Right lobe of liver (tissue), 4 donors: ENCODE measurements around the gene FGD5.

Source experiments
- CTCF ChIP-seq, 4 donors: fragments of 200-600 bp in 3 of 4; fragments of 450-650 bp in 1 of 4; IDR thresholded peaks; one replicate each; pipeline versions ENCODE4 v1.5.1 to v1.8.0; 2016 to 2022; ENCODE audit warnings: antibody characterized with exemption in 4 of 4, mild to moderate bottlenecking in 2 of 4
- POLR2A ChIP-seq: fragments of 450-650 bp; IDR thresholded peaks from one replicate; pipeline ENCODE4 v1.6.1; 2017; ENCODE audit warnings: antibody characterized with exemption, mild to moderate bottlenecking
- donor health status: DM: no; HTN: no; CAD: no.
- donor health status: DM: no; HTN: no; CAD: no.
- donor health status: DM: no; HTN: yes; CAD: no.

GRCh38 chr3:14822670-14823390 lies 4.1 kb downstream of the FGD5 start:
- TF ChIP-seq CTCF (IDR thresholded peaks at IDR 0.05) = no peak
- TF ChIP-seq POLR2A = no peak
